ENCODE data around the gene CENPP.

DNA sequence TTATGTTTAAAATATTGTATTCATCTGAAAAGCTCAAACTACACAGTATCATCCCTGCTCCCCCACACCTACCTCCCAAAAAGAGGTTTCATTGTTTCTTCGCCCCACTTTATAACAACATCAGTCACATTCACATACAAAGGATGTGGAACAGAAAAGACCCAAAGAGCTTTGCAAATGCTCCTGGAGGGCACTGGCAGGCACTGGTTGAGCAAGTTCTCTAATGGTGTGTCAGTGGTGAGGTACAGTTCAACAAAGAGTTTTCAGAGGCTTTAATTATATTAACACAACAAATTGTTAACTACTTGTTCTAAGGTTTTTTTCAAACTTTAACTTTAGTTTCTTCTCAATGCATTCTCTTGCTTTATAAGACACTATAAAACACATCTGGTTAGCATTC, 264.2 kb downstream of the CENPP start:
- TF ChIP-seq, protein P1, sequence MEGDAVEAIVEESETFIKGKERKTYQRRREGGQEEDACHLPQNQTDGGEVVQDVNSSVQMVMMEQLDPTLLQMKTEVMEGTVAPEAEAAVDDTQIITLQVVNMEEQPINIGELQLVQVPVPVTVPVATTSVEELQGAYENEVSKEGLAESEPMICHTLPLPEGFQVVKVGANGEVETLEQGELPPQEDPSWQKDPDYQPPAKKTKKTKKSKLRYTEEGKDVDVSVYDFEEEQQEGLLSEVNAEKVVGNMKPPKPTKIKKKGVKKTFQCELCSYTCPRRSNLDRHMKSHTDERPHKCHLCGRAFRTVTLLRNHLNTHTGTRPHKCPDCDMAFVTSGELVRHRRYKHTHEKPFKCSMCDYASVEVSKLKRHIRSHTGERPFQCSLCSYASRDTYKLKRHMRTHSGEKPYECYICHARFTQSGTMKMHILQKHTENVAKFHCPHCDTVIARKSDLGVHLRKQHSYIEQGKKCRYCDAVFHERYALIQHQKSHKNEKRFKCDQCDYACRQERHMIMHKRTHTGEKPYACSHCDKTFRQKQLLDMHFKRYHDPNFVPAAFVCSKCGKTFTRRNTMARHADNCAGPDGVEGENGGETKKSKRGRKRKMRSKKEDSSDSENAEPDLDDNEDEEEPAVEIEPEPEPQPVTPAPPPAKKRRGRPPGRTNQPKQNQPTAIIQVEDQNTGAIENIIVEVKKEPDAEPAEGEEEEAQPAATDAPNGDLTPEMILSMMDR (IDR thresholded peaks at IDR 0.05; ENCODE audit: low read length), result no peak
- TF ChIP-seq EZH2 (IDR thresholded peaks at IDR 0.05; ENCODE audit: borderline replicate concordance, low read length), result no peak

All from OCI-LY1 (cell line).